ENCODE measurements around the gene ERMARD. TPM values are rescaled to one million over a fixed set of nuclear protein-coding genes. Genes with fewer than 3 reads are reported as not detected.
A peak's percentile ranks its signal among the peaks of the same experiment; 100 is the strongest.

The ERMARD gene
- total RNA-seq, 1 experiment from 2014 or later = 13.6 TPM

DNA sequence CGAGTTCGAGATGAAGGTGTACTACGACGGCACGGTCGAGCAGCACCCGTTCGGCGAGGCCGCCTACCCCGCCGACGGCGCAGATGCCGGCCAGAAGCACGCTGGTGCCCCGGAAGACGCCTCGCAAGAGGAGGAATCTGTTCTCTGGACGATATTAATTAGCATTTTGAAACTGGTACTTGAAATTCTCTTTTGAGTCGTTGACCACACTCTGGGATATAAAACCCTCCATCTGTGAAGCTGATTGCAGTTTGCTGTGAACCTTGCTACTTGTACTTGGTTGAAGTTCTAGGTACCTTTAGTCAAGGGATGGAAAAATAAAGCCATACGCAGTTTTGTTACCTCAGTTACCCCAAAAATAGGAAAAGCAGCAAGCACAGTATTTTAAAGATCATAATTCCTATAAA, 48.6 kb upstream of the ERMARD start:
- WGBS (ENCODE audit: extremely low coverage, insufficient read length, low lambda C conversion rate) = no CpG with 5 or more reads among the region's 22 CpGs
- Histone ChIP-seq H2BK5ac (ENCODE audit: insufficient read length, low read length) (no peak overlapping the region), H3K4ac (ENCODE audit: low read depth, low read length) (peak overlapping the region; percentile 66; the same call in 1 of the 2 replicates), H3T11ph (ENCODE audit: low read length) (no peak overlapping the region), H4K5ac (ENCODE audit: insufficient read length, low read depth, low read length) (peak overlapping the region; percentile 4), H3K9ac (ENCODE audit: extremely low read depth, insufficient read length, low read length) (peak overlapping the region; percentile 77), H2BK15ac (ENCODE audit: low read depth, low read length) (no peak overlapping the region), H3K23me2 (ENCODE audit: insufficient read length, low read depth, low read length, poor library complexity, severe bottlenecking) (peaks cover 13% of the 10 kb centered on the region), H3K79me1 (ENCODE audit: insufficient read depth, low read depth, low read length, poor library complexity, severe bottlenecking) (peaks cover 4% of the 10 kb centered on the region), H2AK5ac (ENCODE audit: insufficient read length, low read length) (no peak overlapping the region), H4K20me1 (ENCODE audit: control insufficient read depth, insufficient read depth, insufficient read length) (no peaks in the 10 kb centered on the region), H3K14ac (ENCODE audit: insufficient read depth, low read length) (peak overlapping the region; percentile 87), H3K4me2 (ENCODE audit: insufficient read depth, insufficient read length, low read length) (peak overlapping the region; percentile 77), H3K4me1 (ENCODE audit: insufficient read depth, low read length) (peaks cover 7% of the 10 kb centered on the region), H3K56ac (ENCODE audit: insufficient read length, low read depth, low read length) (no peak overlapping the region), H2AFZ (ENCODE audit: low read length) (no peak overlapping the region), H4K91ac (ENCODE audit: insufficient read length, low read depth, low read length) (no peak overlapping the region), H2BK20ac (ENCODE audit: low read depth, low read length, poor library complexity, severe bottlenecking) (no peak overlapping the region), H3K27me3 (ENCODE audit: insufficient read depth, low read length) (no peaks in the 10 kb centered on the region), H3K27ac (ENCODE audit: insufficient read length, low read depth, low read length) (no peak overlapping the region), H2BK120ac (ENCODE audit: low read depth, low read length, poor library complexity, severe bottlenecking) (no peak overlapping the region), H3K23ac (ENCODE audit: insufficient read length, low read depth, low read length) (no peak overlapping the region), H2BK12ac (ENCODE audit: insufficient read length, low read depth, low read length) (no peak overlapping the region), H3K18ac (ENCODE audit: insufficient read length, low read depth, low read length) (peak overlapping the region; percentile 76), H3K79me2 (ENCODE audit: insufficient read depth, low read length) (peaks cover 10% of the 10 kb centered on the region; the same call in 1 of the 2 replicates), H3K9me3 (ENCODE audit: control insufficient read depth, low read depth, low read length) (no peaks in the 10 kb centered on the region), H4K8ac (replicated peaks; ENCODE audit: insufficient read length, low read depth, low read length) (no peak overlapping the region)
- peaks cover 21 to 27% of the 10 kb centered on the region in 2 experiments for H3K4me1 Mint-ChIP-seq
- H3K27me3 Mint-ChIP-seq (ENCODE audit: low read depth) = no peaks in the 10 kb centered on the region
- H3K9me3 Mint-ChIP-seq = peaks cover 0 to under 1% of the 10 kb centered on the region in 2 experiments; a peak in 2 of 5 replicates
- H3K36me3 Mint-ChIP-seq (ENCODE audit: insufficient read depth in 1 of 3, low read depth in 3 of 3) = peaks cover 16 to 44% (median 18%) of the 10 kb centered on the region in 3 experiments
- peak overlapping the region; percentile 89 to 94 for H3K4me3 Mint-ChIP-seq
- peak overlapping the region; percentile 75 to 96 (median 77) for H3K27ac Mint-ChIP-seq
- TF ChIP-seq, protein P1, sequence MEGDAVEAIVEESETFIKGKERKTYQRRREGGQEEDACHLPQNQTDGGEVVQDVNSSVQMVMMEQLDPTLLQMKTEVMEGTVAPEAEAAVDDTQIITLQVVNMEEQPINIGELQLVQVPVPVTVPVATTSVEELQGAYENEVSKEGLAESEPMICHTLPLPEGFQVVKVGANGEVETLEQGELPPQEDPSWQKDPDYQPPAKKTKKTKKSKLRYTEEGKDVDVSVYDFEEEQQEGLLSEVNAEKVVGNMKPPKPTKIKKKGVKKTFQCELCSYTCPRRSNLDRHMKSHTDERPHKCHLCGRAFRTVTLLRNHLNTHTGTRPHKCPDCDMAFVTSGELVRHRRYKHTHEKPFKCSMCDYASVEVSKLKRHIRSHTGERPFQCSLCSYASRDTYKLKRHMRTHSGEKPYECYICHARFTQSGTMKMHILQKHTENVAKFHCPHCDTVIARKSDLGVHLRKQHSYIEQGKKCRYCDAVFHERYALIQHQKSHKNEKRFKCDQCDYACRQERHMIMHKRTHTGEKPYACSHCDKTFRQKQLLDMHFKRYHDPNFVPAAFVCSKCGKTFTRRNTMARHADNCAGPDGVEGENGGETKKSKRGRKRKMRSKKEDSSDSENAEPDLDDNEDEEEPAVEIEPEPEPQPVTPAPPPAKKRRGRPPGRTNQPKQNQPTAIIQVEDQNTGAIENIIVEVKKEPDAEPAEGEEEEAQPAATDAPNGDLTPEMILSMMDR (conservative IDR thresholded peaks at IDR 0.05) = no peak
- DNase-seq = no peak
